SHP77 (cell line): ENCODE data around the gene KIF12.

Source experiments
- DNase-seq, 2 experiments: peaks; one replicate each; lab custom pipeline; 2025; lab: John Stamatoyannopoulos, UW

The KIF12 gene

GRCh38 chr9:114069476-114070187 is 29.5 kb downstream of the KIF12 start:
- no peak for DNase-seq

GRCh38 chr9:114065304-114065703 is 33.8 kb downstream of the KIF12 start:
- DNase-seq = no peak

- DNase-seq = no peak
Measured at GRCh38 chr9:114061830-114062474, 37.1 kb downstream of the KIF12 start.

GRCh38 chr9:114061292-114061691 is 37.8 kb downstream of the KIF12 start:
- no peak for DNase-seq

GRCh38 chr9:114060711-114061110 is 38.4 kb downstream of the KIF12 start:
- DNase-seq = no peak

- DNase-seq = no peak
Measured at GRCh38 chr9:114060070-114060469, 39.0 kb downstream of the KIF12 start.

GRCh38 chr9:114059047-114059803 is 39.9 kb downstream of the KIF12 start:
- DNase-seq = no peak

- no peak for DNase-seq
Measured at GRCh38 chr9:114058688-114059046, 40.4 kb downstream of the KIF12 start.

- no peak for DNase-seq
Measured at GRCh38 chr9:114057161-114057885, 41.8 kb downstream of the KIF12 start.

GRCh38 chr9:114056527-114056926 is 42.6 kb downstream of the KIF12 start:
- DNase-seq = no peak

GRCh38 chr9:114055894-114056293 is 43.2 kb downstream of the KIF12 start:
- DNase-seq = no peak

GRCh38 chr9:114055061-114055460 is 44.0 kb downstream of the KIF12 start:
- DNase-seq = no peak

- no peak for DNase-seq
Measured at GRCh38 chr9:114054191-114054690, 44.9 kb downstream of the KIF12 start.

- DNase-seq = no peak
Measured at GRCh38 chr9:114053246-114054005, 45.7 kb downstream of the KIF12 start.

GRCh38 chr9:114051706-114052105 is 47.4 kb downstream of the KIF12 start:
- DNase-seq = no peak

- DNase-seq = no peak
Measured at GRCh38 chr9:114051281-114051680, 47.8 kb downstream of the KIF12 start.

- DNase-seq = no peak
Measured at GRCh38 chr9:114050646-114051045, 48.4 kb downstream of the KIF12 start.

- DNase-seq = no peak
Measured at GRCh38 chr9:114050226-114050568, 48.9 kb downstream of the KIF12 start.

GRCh38 chr9:114049441-114050225 is 49.5 kb downstream of the KIF12 start:
- no peak for DNase-seq

- no peak for DNase-seq
Measured at GRCh38 chr9:114048533-114049415, 50.3 kb downstream of the KIF12 start.
